ENCODE results near the gene CLIP2. TPM values are rescaled to one million over a fixed set of nuclear protein-coding genes. Genes with fewer than 3 reads are reported as not detected.
"Not testable (repeated sequence)": the region's sequence is repeated elsewhere in the genome, so short reads cannot be mapped to it uniquely, and the experiment has no call there.

Gene CLIP2
- polyA plus RNA-seq, 1 of the 3 experiments (the other 2 are of a cell fraction) = 14.3 TPM

GRCh38 chr7:74376256-74377036 lies 87.2 kb downstream of the CLIP2 start:
- CTCF ChIA-PET = interaction anchor here (1.0 to 8.3 kb wide), 4 partner anchors 9 to 169 kb away, joined by 3 to 47 read pairs (median 6); no protein-coding TSS in a partner anchor
- WGBS (ENCODE audit: low lambda C conversion rate) = 94% methylated on average over 37 of the region's 37 CpGs

GRCh38 chr7:74379938-74380337 lies 90.7 kb downstream of the CLIP2 start:
- Histone ChIP-seq H2AFZ (ENCODE audit: low read depth) (no peak overlapping the region), H3K79me2 (ENCODE audit: insufficient read depth) (no peaks in the 10 kb centered on the region), H3K9ac (no peak overlapping the region), H3K4me3 (ENCODE audit: low read depth in 2 of 2, low read length in 1 of 2) (no peak overlapping the region), H3K36me3 (replicated peaks in 1 of 2; ENCODE audit: control insufficient read depth in 1 of 2, insufficient read depth in 2 of 2, low read length in 1 of 2) (peaks cover 0 to 38% of the 10 kb centered on the region in 2 experiments), H3K4me1 (ENCODE audit: control insufficient read depth in 1 of 2, insufficient read depth in 2 of 2, low read depth in 1 of 2, low read length in 1 of 2) (no peaks in the 10 kb centered on the region), H3K27ac (ENCODE audit: low read depth in 2 of 2, low read length in 1 of 2) (no peak overlapping the region), H4K20me1 (ENCODE audit: insufficient read depth) (no peaks in the 10 kb centered on the region), H3K27me3 (ENCODE audit: insufficient read depth) (no peaks in the 10 kb centered on the region), H3K9me3 (no peaks in the 10 kb centered on the region), H3K4me2 (no peak overlapping the region), H3K9me2 (no peaks in the 10 kb centered on the region), H3F3A (replicated peaks; ENCODE audit: insufficient read depth) (peaks cover 10% of the 10 kb centered on the region)
- ChIA-PET POLR2A (no interaction called here), CTCF (interaction anchor here (0.7 to 6.1 kb wide), 3 partner anchors 21 to 188 kb away, joined by 3 to 42 read pairs (median 27); no protein-coding TSS in a partner anchor)
- WGBS (ENCODE audit: low lambda C conversion rate) = 89% methylated on average over 2 of the region's 2 CpGs
- no peak for TF ChIP-seq CHD2 (IDR thresholded peaks at IDR 0.05; ENCODE audit: low read length, partially characterized antibody)
- TF ChIP-seq NFIC (IDR thresholded peaks at IDR 0.05; ENCODE audit: borderline replicate concordance) = no peak
- DNase-seq = peak; percentile 14

More at GRCh38 chr7:74376256-74377036, 87.2 kb downstream of the CLIP2 start:
- Histone ChIP-seq H3K27ac (ENCODE audit: low read depth in 2 of 2, low read length in 1 of 2) (no peak overlapping the region), H2AFZ (ENCODE audit: low read depth) (no peak overlapping the region), H4K20me1 (ENCODE audit: insufficient read depth) (no peaks in the 10 kb centered on the region), H3K9ac (no peak overlapping the region), H3K27me3 (ENCODE audit: insufficient read depth) (no peaks in the 10 kb centered on the region), H3K9me3 (no peaks in the 10 kb centered on the region), H3K4me2 (no peak overlapping the region), H3F3A (replicated peaks; ENCODE audit: insufficient read depth) (peaks cover 6% of the 10 kb centered on the region), H3K4me3 (ENCODE audit: low read depth in 2 of 2, low read length in 1 of 2) (no peak overlapping the region), H3K4me1 (ENCODE audit: control insufficient read depth in 1 of 2, insufficient read depth in 2 of 2, low read depth in 1 of 2, low read length in 1 of 2) (no peaks in the 10 kb centered on the region), H3K9me2 (no peaks in the 10 kb centered on the region), H3K79me2 (ENCODE audit: insufficient read depth) (no peaks in the 10 kb centered on the region), H3K36me3 (replicated peaks in 1 of 2; ENCODE audit: control insufficient read depth in 1 of 2, insufficient read depth in 2 of 2, low read length in 1 of 2) (peaks cover 0 to 16% of the 10 kb centered on the region in 2 experiments)
- DNase-seq = peak; percentile 39
- POLR2A ChIA-PET = interaction anchor here (0.8 kb wide), 1 partner anchor 13 kb away, joined by 3 read pairs; no protein-coding TSS in a partner anchor
- no peak for TF ChIP-seq RFX5 (IDR thresholded peaks at IDR 0.05; ENCODE audit: low read length)
- TF ChIP-seq CHD2 (IDR thresholded peaks at IDR 0.05; ENCODE audit: low read length, partially characterized antibody) = no peak
- TF ChIP-seq POLR2AphosphoS5 (IDR thresholded peaks at IDR 0.05; ENCODE audit: low read depth, low read length) = no peak
- TF ChIP-seq ZBTB33 (IDR thresholded peaks at IDR 0.05; ENCODE audit: borderline replicate concordance, low read depth) = no peak
- TF ChIP-seq RXRA (IDR thresholded peaks at IDR 0.05; ENCODE audit: borderline replicate concordance, low read depth) = no peak

- peaks cover 10% of the 10 kb centered on the region for H3F3A ChIP-seq (replicated peaks; ENCODE audit: insufficient read depth)
- no peaks in the 10 kb centered on the region for H3K9me2 ChIP-seq
- ChIA-PET POLR2A (no interaction called here), CTCF (interaction anchor here (0.7 to 6.1 kb wide), 4 partner anchors 20 to 774 kb away, joined by 3 to 42 read pairs (median 16); no protein-coding TSS in a partner anchor)
- H3K27me3 ChIP-seq (ENCODE audit: insufficient read depth) = no peaks in the 10 kb centered on the region
- H3K4me1 ChIP-seq (ENCODE audit: control insufficient read depth in 1 of 2, insufficient read depth in 2 of 2, low read depth in 1 of 2, low read length in 1 of 2) = no peaks in the 10 kb centered on the region
- no peaks in the 10 kb centered on the region for H3K79me2 ChIP-seq (ENCODE audit: insufficient read depth)
- no peak for DNase-seq
- no peaks in the 10 kb centered on the region for H3K9me3 ChIP-seq
- no peak overlapping the region for H3K9ac ChIP-seq
- no peaks in the 10 kb centered on the region for H4K20me1 ChIP-seq (ENCODE audit: insufficient read depth)
- 94% methylated on average over 7 of the region's 7 CpGs for whole genome bisulfite sequencing (ENCODE audit: low lambda C conversion rate)
- H3K4me3 ChIP-seq (ENCODE audit: low read depth in 2 of 2, low read length in 1 of 2) = no peak overlapping the region
- no peak overlapping the region for H3K27ac ChIP-seq (ENCODE audit: low read depth in 2 of 2, low read length in 1 of 2)
- peaks cover 0 to 37% of the 10 kb centered on the region in 2 experiments for H3K36me3 ChIP-seq (replicated peaks in 1 of 2; ENCODE audit: control insufficient read depth in 1 of 2, insufficient read depth in 2 of 2, low read length in 1 of 2)
- H2AFZ ChIP-seq (ENCODE audit: low read depth) = no peak overlapping the region
- TF ChIP-seq FOXM1 (IDR thresholded peaks at IDR 0.05; ENCODE audit: low read depth) (no peak), NRF1 (IDR thresholded peaks at IDR 0.05; ENCODE audit: low read depth, low read length) (no peak)
- H3K4me2 ChIP-seq = no peak overlapping the region
These were observed 91.5 kb downstream of the CLIP2 start for GRCh38 chr7:74380720-74381119.

- DNase-seq; H3K4me2 ChIP-seq; H4K20me1 ChIP-seq (ENCODE audit: insufficient read depth); H3K4me3 ChIP-seq (ENCODE audit: low read depth in 2 of 2, low read length in 1 of 2); H3K27me3 ChIP-seq (ENCODE audit: insufficient read depth); H3K27ac ChIP-seq (ENCODE audit: low read depth in 2 of 2, low read length in 1 of 2); POLR2A ChIA-PET; H3K9me2 ChIP-seq; H3K9me3 ChIP-seq; H3K9ac ChIP-seq; H3K4me1 ChIP-seq (ENCODE audit: control insufficient read depth in 1 of 2, insufficient read depth in 2 of 2, low read depth in 1 of 2, low read length in 1 of 2); H3F3A ChIP-seq (replicated peaks; ENCODE audit: insufficient read depth); H3K79me2 ChIP-seq (ENCODE audit: insufficient read depth); H2AFZ ChIP-seq (ENCODE audit: low read depth): not testable (repeated sequence)
- WGBS (ENCODE audit: low lambda C conversion rate) = 85% methylated on average over 4 of the region's 4 CpGs
- CTCF ChIA-PET = interaction anchor here (6.1 kb wide), 1 partner anchor 17 kb away, joined by 42 read pairs; no protein-coding TSS in a partner anchor
- peaks cover 2 to 49% of the 10 kb centered on the region in 2 experiments for H3K36me3 ChIP-seq (replicated peaks in 1 of 2; ENCODE audit: control insufficient read depth in 1 of 2, insufficient read depth in 2 of 2, low read length in 1 of 2)
These were observed 94.9 kb downstream of the CLIP2 start for GRCh38 chr7:74384086-74384485.
